Astrocyte of the hippocampus (primary cell): ENCODE data around the gene ST8SIA2.

Source experiments
- DNase-seq: peaks from one replicate; pipeline ENCODE4 v3.0.0; 2011; ENCODE audit warnings: low read depth, low spot score

ST8SIA2 gene

GRCh38 chr15:92492551-92493115 lies 99.0 kb downstream of the ST8SIA2 start:
- no peak for DNase-seq

DNA sequence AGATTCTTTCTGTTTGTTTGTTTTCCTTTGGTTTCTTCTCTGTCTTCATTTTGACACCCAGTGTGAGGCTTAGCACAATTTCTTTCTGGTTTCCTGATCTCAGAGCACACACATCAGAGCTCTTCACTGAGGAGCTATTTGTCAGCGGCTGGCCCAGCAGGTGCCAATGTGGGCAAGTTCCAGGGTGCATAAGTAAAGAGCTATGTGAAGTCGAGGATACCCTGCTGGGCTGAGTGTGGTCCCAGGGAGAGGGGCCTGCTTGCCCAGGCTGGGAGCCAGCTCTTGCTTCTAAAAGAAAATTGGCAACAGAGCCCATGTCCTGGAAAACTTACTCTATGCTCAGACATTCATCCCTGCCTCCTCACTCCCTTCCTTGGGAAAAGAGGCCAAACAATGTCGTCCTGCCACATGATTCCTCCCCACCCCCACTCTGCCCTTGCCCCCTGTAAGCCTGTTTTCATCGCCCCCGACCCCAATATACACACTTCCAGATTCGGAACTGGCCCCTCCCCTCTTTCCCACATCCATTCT lies 101.2 kb downstream of the ST8SIA2 start:
- DNase-seq, result peak; percentile 37

GRCh38 chr15:92495446-92495845 lies 101.8 kb downstream of the ST8SIA2 start:
- DNase-seq, result peak; percentile 23

DNA sequence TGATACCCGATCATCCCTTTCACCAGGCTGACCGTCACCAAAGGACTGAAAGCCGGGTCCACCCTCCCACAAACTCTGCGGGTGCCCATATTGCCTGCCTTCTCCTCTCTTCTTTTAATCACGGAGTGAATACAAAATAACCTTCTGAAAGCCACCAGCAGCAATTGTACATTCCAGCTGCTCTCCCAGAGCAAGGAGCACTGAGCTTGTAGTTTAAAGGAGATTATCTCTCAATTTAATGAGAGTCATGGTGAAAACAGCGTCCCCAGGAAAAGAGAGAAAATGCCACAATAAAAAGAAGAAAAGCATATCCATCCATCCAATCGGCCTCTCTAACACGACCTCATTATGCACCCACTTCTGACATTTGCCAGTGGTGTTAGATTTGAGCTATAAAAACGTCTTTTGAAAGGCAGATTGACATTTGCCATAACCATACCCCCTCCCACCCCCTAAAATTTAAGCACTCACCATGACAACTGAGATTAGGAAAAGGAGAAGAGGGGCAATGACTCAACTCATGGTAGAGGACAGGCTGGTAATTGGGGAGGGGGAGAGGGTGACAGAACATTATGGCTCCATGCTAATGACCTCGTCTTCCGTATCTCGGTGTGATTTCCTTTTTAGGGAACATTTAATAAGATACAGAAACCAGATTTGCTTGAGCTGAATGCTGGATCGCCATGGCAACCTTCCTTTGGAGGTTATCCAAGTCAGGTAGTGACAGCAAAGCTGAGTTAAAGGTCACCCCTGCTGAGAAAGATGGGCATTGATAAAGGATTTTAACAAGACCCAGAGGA lies 106.2 kb downstream of the ST8SIA2 start:
- no peak for DNase-seq

GRCh38 chr15:92502336-92502735 lies 108.7 kb downstream of the ST8SIA2 start:
- DNase-seq, result no peak

- DNase-seq, result no peak
Observed at GRCh38 chr15:92502930-92503857, 109.5 kb downstream of the ST8SIA2 start.

DNA sequence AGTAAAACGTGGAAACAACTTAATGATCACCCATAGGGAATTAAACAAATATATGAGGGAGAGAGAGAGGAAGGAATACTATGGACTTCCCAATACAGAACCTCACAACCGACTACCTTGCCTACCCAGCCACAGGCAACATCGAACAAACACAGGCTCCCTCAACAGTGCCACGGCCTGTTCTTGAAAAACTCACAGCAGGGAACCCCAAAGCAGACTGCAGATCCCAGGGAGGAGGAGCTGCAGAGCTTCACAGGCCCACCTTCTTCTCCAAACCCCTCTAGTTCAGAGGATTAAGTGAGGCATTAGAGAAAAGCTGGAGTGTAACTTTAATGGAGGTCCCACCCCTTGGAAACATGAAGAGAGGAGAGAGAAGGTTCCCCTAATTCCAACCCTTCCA lies 110.2 kb downstream of the ST8SIA2 start:
- no peak for DNase-seq

DNA sequence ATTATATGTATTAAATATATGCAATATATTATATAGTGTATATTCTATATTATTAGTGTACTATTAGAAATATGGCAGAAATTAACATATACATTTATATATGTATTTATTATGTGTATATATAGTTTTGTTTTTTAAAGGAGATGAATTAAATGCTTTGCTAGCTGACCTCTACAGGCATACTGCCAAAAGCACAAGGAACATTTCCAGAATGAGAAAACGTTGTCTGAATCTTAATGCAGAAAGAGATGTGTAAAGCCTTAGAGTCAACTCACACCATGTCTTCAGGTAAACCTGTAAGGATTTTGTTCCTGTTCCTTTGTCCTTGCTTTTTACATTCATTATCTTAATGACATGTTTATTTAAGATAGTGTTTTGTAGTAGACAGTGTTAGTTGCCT lies 111.9 kb downstream of the ST8SIA2 start:
- DNase-seq, result peak; percentile 69

- DNase-seq, result no peak
Observed at GRCh38 chr15:92506506-92506905, 112.8 kb downstream of the ST8SIA2 start.

GRCh38 chr15:92510163-92510882 lies 116.6 kb downstream of the ST8SIA2 start:
- peak; percentile 92 for DNase-seq
